Colonic mucosa (tissue), 4 donors: ENCODE data around the gene ASCL2. TPM values are rescaled to one million over a fixed set of nuclear protein-coding genes. Genes with fewer than 3 reads are reported as not detected.

Source experiments
- DNase-seq: peaks from one replicate; pipeline ENCODE4 v3.0.0-alpha.2; 2020
- H3K27ac ChIP-seq: fragments of 200-600 bp; one replicate; pipeline ENCODE4 v1.8.0; 2021
- H3K27me3 ChIP-seq: fragments of 200-600 bp; one replicate; pipeline ENCODE4 v1.8.0; 2021
- H3K36me3 ChIP-seq: fragments of 200-600 bp; one replicate; pipeline ENCODE4 v1.8.0; 2021
- H3K4me1 ChIP-seq: fragments of 200-600 bp; one replicate; pipeline ENCODE4 v1.8.0; 2021; ENCODE audit warnings: mild to moderate bottlenecking
- H3K4me3 ChIP-seq: fragments of 200-600 bp; one replicate; pipeline ENCODE4 v1.8.0; 2021
- H3K9ac ChIP-seq, 2 donors: one replicate each; pipeline ENCODE4 v1.7.0; 2013; ENCODE audit warnings: control low read depth in 2 of 2, low read depth in 2 of 2, low read length in 2 of 2
- H3K9me3 ChIP-seq: fragments of 200-600 bp; one replicate; pipeline ENCODE4 v1.8.0; 2021
- intact Hi-C: fragments of 100-400 bp; cut with DNase I; formaldehyde crosslinking; loops from one replicate; pipeline ENCODE4 v1.14.1; 2022
- total RNA-seq, 2 donors: library from RNA; stranded (reverse); fragmentation: NEBNext Ultra II Directional in 1 of 2; extraction: Animal tissue kit (Norgen Biotek cat#: 25700) in 1 of 2; gene quantifications; one replicate each; pipeline ENCODE4 v1.2.1, GENCODE V29; 2021
- TF ChIP-seq, protein P1 (sequence below): fragments of 200-600 bp; IDR thresholded peaks from one replicate; pipeline ENCODE4 v1.8.0; 2022; ENCODE audit warnings: antibody characterized with exemption, mild to moderate bottlenecking
- donor health status: healthy.
- donor health status: DM: no; HTN: no; CAD: no.
- donor health status: DM: no; HTN: no; CAD: no.

Gene ASCL2
- total RNA-seq, 2 donors from 2014 or later, result 4.8 to 16.4 TPM

DNA sequence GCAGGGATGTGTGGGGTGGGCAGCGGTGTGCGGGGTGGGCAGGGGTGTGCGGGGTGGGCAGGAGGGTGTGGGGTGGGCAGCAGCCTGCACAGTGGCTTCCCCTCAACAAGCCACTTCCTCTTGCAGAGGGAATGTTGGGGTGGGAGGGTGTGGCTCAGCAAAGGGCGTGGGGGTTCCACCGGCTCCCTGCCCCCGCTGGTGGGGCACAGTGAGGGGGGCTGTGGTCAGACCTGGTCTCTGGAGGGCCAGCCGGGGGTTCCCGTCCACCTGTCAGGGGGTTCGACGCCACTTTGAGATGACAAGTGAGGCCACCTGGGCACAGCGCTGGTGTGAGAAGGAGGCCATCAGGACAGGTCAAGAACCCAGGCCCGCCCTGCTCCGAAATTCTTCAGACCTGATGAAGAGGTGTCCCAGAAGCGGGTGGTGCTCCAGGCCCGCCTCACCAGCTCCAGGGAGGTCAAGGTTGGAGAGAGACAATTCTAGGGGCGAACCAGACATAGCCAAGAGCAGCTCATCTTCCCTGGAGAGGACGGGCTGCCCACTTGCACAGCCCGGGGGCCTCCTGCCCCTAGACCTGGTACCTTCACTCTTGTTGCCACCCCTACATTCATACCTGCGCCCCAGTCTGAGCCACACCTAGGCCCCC, 30.0 kb upstream of the ASCL2 start:
- Histone ChIP-seq H3K9ac (no peak overlapping the region), H3K4me1 (peaks cover under 1% of the 10 kb centered on the region), H3K27ac (no peak overlapping the region), H3K9me3 (no peaks in the 10 kb centered on the region), H3K4me3 (no peak overlapping the region), H3K36me3 (no peaks in the 10 kb centered on the region), H3K27me3 (no peaks in the 10 kb centered on the region)
- intact Hi-C loops, result no loop called here
- TF ChIP-seq, protein P1, sequence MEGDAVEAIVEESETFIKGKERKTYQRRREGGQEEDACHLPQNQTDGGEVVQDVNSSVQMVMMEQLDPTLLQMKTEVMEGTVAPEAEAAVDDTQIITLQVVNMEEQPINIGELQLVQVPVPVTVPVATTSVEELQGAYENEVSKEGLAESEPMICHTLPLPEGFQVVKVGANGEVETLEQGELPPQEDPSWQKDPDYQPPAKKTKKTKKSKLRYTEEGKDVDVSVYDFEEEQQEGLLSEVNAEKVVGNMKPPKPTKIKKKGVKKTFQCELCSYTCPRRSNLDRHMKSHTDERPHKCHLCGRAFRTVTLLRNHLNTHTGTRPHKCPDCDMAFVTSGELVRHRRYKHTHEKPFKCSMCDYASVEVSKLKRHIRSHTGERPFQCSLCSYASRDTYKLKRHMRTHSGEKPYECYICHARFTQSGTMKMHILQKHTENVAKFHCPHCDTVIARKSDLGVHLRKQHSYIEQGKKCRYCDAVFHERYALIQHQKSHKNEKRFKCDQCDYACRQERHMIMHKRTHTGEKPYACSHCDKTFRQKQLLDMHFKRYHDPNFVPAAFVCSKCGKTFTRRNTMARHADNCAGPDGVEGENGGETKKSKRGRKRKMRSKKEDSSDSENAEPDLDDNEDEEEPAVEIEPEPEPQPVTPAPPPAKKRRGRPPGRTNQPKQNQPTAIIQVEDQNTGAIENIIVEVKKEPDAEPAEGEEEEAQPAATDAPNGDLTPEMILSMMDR, result no peak
- DNase-seq, result peak; percentile 20

DNA sequence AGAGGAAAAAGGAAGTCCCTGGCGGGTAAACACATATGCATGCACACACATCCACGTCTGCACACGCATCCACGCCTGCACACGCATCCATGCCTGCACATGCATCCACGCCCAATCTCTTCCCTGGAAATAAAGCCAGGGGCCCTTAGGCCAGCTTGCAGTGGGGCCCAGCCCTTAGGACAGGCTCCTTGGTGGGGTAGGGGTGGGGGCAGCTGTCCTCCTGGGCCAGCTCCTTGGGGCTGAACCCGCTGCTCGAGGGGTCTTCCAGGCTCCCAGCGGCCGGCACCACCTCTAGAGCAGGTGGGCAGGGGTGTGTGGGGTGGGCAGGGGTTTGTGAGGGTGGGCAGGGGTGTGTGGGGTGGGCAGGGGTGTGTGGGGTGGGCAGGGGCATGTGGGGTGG, 29.4 kb upstream of the ASCL2 start:
- Histone ChIP-seq H3K9me3 (no peaks in the 10 kb centered on the region), H3K9ac (no peak overlapping the region), H3K4me1 (no peaks in the 10 kb centered on the region), H3K27ac (no peak overlapping the region), H3K36me3 (no peaks in the 10 kb centered on the region), H3K4me3 (no peak overlapping the region), H3K27me3 (no peaks in the 10 kb centered on the region)
- DNase-seq, result no peak
- TF ChIP-seq, protein P1, result no peak
- intact Hi-C loops, result loop anchor here (2.0 kb wide), 1 partner anchor 103 kb away; no protein-coding TSS in a partner anchor

DNA sequence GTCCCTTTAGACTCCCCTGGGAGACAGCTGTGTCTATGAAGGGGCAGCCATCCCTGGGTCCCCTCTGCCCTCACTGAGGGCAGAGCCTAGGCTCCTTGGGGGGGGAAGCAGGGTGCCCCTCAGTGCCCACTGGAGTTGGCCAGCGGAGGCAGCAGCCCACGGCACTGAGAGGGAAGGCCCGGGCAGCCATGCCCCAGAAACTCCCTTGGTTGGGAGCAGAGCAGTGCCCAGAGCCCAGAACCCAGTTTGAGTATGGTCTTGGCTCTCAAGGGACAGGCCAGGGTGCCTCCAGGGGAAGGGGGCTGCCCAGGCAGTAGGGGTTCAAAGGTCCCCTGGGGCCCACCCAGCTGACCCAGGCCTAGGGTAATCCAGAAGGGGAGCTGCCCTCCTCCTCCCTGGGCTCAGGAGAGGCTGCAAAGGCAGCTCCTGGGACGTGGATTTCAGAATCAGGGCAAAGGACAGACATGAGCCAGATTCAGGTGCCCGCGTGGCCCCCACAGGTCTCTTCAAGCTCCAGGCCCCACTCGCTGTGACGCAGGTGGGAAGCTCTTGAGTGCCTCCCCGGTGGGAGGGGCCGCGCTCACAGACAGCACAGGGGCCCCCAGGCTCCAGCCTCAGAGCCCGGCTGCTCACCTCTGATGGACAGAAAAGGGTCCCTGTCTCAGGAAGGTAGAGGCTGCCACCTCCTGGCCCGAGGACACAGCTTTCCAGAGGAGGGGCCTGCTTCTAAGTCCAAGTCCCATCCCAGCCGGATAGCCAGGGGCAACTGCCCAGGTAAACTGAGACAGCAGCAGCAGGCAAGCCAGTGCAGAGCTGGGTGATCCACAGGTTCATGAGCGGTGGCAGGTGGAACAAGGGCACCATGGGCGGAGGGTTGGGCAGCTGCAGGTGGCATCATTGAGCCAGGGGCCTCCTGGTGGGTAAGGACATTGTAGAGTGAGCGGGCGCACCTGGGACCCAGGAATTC, 28.7 kb upstream of the ASCL2 start:
- Histone ChIP-seq H3K27ac (no peak overlapping the region), H3K36me3 (no peaks in the 10 kb centered on the region), H3K4me3 (no peak overlapping the region), H3K9ac (no peak overlapping the region), H3K9me3 (no peaks in the 10 kb centered on the region), H3K27me3 (no peaks in the 10 kb centered on the region), H3K4me1 (no peaks in the 10 kb centered on the region)
- TF ChIP-seq, protein P1, result peak; percentile 26
- intact Hi-C loops, result loop anchor here (2.0 kb wide), 1 partner anchor 102 kb away; no protein-coding TSS in a partner anchor
- DNase-seq, result peak; percentile 38

DNA sequence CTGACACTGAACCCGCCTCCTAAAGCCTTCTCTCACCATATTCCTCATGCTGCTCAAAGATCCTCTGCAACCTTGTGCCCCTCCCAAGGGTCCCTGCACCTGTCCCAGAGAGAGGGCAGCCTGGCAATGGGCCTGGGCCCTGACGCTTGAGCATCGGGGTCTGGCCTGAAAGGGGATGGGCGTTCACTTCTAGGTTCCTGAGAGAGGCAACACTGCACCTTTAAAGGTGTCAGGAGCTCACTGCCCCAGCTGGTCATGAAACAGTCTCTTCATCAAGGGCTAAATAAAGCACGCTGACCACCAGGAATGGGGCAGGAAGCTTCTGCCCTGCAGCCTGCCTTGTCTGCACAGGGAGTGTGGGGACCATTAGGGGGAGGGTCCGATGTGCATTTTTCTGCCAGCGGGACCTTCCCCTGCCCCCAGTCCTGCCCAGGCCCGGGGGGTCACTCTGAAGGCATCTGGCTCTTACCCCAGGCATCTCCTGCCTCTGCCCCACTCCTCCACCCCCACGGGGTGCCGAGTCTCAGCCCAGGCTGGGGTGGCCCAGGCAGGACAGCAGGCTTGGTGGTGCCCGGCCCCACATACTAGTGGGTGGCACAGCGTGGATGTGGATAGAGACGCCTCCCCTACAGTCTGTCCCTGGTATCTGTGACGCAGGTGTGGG, 27.9 kb upstream of the ASCL2 start:
- no peaks in the 10 kb centered on the region for H3K4me1 ChIP-seq
- DNase-seq, result peak; percentile 14
- TF ChIP-seq, protein P1, result no peak
- intact Hi-C loops, result loop anchor here (2.0 kb wide), 1 partner anchor 101 kb away; no protein-coding TSS in a partner anchor
- H3K27ac ChIP-seq, result no peak overlapping the region
- H3K36me3 ChIP-seq, result no peaks in the 10 kb centered on the region
- no peaks in the 10 kb centered on the region for H3K9me3 ChIP-seq
- H3K27me3 ChIP-seq, result no peaks in the 10 kb centered on the region
- no peak overlapping the region for H3K4me3 ChIP-seq
- no peak overlapping the region for H3K9ac ChIP-seq

DNA sequence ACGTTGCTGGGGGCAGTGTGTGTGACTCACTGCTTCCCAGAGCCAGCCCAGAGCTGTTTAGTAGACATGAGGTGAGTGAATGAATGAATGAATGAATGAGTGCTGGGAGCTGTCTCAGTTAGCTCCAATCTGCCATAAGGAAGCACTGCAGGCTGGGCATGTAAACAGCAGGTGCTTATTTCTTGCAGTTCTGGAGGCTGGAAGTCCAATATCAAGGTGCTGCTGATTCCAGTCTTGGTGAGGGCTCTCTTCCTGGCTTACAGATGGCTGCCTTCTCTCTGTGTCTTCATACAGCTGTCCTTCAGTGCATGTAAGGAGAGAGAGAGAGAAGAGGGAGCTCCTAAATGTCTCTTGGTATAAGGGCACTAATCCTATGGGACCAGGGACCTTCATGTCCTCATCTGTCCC, 27.2 kb upstream of the ASCL2 start:
- H3K9me3 ChIP-seq, result no peaks in the 10 kb centered on the region
- intact Hi-C loops, result loop anchor here (2.0 kb wide), 1 partner anchor 101 kb away; no protein-coding TSS in a partner anchor

More for the DNA sequence above, 27.2 kb upstream of the ASCL2 start:
- Histone ChIP-seq H3K9ac (no peak overlapping the region), H3K27me3 (no peaks in the 10 kb centered on the region), H3K4me1 (no peaks in the 10 kb centered on the region), H3K36me3 (no peaks in the 10 kb centered on the region), H3K4me3 (no peak overlapping the region), H3K27ac (no peak overlapping the region)
- TF ChIP-seq, protein P1, result no peak
- no peak for DNase-seq
